HepG2 (cell line): ENCODE measurements around the gene PCNP. TPM values are rescaled to one million over a fixed set of nuclear protein-coding genes. Genes with fewer than 3 reads are reported as not detected.

ENCODE experiments used
- ATF1 ChIP-seq: IDR thresholded peaks from 2 replicates; pipeline ENCODE4 v1.6.1; 2016; ENCODE audit warnings: mild to moderate bottlenecking, control low read depth
- KLF12 ChIP-seq: sonication (generic); formaldehyde crosslinking; IDR thresholded peaks from 2 replicates; pipeline ENCODE4 v1.4.0; 2020; ENCODE audit warnings: missing genetic modification reagents, borderline replicate concordance
- LCORL ChIP-seq, 2 experiments: fragments of 450-650 bp in 1 of 2; sonication (generic) in 1 of 2; formaldehyde crosslinking in 1 of 2; IDR thresholded peaks; 2 replicates each; pipeline versions ENCODE4 v1.5.0 to v1.6.1; 2017 to 2020; ENCODE audit warnings: antibody characterized with exemption in 1 of 2, missing genetic modification reagents in 1 of 2
- ZNF383 ChIP-seq: sonication (generic); formaldehyde crosslinking; IDR thresholded peaks from 2 replicates; pipeline ENCODE4 v1.4.0; 2020; ENCODE audit warnings: missing genetic modification reagents, mild to moderate bottlenecking, borderline replicate concordance
- ZNF615 ChIP-seq: sonication (generic); formaldehyde crosslinking; IDR thresholded peaks from 2 replicates; pipeline ENCODE4 v1.5.0; 2020; ENCODE audit warnings: mild to moderate bottlenecking, missing genetic modification reagents, borderline replicate concordance
- ZNF776 ChIP-seq: sonication (generic); formaldehyde crosslinking; IDR thresholded peaks from 2 replicates; pipeline ENCODE4 v1.4.0; 2020; ENCODE audit warnings: mild to moderate bottlenecking, missing genetic modification reagents
- polyA plus RNA-seq, 8 experiments: library from polyadenylated mRNA; depleted of rRNA in 3 of 8; stranded (reverse) in 7 of 8; unstranded in 1 of 8; fragments of >200 nt; fragmentation: Illumina TruSeq in 4 of 8; extraction: Trizol in 4 of 8; gene quantifications; 2 replicates each; pipeline versions ENCODE4 v1.2.1 to v1.2.3, GENCODE V29; 2011 to 2016; ENCODE audit warnings: low read depth in 4 of 8, missing spikeins in 1 of 8, mixed read lengths in 1 of 8; ENCODE audit not compliant: insufficient read depth in 1 of 8
- total RNA-seq, 5 experiments: library from RNA; depleted of rRNA; stranded (reverse); fragments of >200 nt; fragmentation: Illumina TruSeq; extraction: Trizol; gene quantifications; 2 replicates each; pipeline ENCODE4 v1.2.3, GENCODE V29; 2016; ENCODE audit warnings: low read depth in 1 of 5
- TF ChIP-seq, protein P1 (sequence below): fragments of 450-650 bp; IDR thresholded peaks from 2 replicates; pipeline ENCODE4 v1.6.1; 2017
- TF ChIP-seq, protein P2 (sequence below): sonication (generic); formaldehyde crosslinking; IDR thresholded peaks from 2 replicates; pipeline ENCODE4 v1.8.0; 2023; ENCODE audit warnings: mild to moderate bottlenecking, missing genetic modification reagents
- TF ChIP-seq, protein P3 (sequence below), 2 experiments: sonication (generic) in 1 of 2; formaldehyde crosslinking in 1 of 2; IDR thresholded peaks; 2 replicates each; pipeline versions ENCODE4 v1.4.0 to v1.6.1; 2016 to 2020; ENCODE audit warnings: borderline replicate concordance in 1 of 2, low read depth in 1 of 2, mild to moderate bottlenecking in 1 of 2, missing genetic modification reagents in 1 of 2

The PCNP gene
- total and polyA plus RNA-seq, 2 of the 13 experiments (the other 11 are each of a cell fraction or from before 2014, with no cell fraction given), result 44.1 to 78.2 TPM

DNA sequence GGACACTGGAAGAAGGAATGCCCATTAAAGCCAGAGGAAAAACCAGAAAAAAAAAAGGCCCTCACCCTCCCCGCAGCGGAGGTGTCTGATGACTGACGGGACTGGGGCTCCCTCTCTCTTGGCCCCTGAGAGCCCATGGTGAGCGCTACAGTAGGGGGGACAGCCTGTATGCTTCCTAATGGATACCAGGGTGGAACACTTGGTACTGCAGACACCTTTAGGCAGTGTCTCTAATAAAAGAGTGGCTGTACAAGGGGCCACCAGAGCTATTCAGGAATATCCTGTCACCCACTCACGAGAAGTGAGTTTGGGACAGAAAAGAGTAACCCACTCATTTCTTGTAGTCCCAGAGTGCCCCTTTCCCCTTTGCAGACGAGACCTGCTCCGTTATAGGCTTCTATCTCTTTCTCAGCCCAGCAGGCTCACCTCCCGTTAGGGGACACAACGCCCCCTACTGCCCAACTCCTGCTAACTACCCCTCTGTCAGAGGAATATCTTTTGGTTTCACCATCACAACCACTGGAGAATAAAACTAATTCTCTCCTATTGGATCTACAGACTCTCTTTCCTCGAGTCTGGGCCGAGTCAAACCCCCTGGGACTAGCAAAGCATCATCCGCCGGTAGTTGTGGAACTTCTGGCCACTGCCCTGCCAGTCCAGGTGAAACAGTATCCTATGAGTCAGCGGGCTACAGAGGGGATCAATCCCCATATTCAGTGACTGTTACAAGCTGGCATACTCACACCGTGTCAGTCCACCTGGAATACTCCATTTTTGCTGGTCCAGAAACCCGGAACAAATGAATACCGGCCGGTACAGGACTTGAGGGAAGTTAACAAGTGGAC lies 62.2 kb downstream of the PCNP start (continued):
- TF ChIP-seq, protein P1, sequence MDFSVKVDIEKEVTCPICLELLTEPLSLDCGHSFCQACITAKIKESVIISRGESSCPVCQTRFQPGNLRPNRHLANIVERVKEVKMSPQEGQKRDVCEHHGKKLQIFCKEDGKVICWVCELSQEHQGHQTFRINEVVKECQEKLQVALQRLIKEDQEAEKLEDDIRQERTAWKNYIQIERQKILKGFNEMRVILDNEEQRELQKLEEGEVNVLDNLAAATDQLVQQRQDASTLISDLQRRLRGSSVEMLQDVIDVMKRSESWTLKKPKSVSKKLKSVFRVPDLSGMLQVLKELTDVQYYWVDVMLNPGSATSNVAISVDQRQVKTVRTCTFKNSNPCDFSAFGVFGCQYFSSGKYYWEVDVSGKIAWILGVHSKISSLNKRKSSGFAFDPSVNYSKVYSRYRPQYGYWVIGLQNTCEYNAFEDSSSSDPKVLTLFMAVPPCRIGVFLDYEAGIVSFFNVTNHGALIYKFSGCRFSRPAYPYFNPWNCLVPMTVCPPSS, result no peak
- TF ChIP-seq KLF12 (CRISPR knock-in tag), result no peak
- TF ChIP-seq, protein P2, sequence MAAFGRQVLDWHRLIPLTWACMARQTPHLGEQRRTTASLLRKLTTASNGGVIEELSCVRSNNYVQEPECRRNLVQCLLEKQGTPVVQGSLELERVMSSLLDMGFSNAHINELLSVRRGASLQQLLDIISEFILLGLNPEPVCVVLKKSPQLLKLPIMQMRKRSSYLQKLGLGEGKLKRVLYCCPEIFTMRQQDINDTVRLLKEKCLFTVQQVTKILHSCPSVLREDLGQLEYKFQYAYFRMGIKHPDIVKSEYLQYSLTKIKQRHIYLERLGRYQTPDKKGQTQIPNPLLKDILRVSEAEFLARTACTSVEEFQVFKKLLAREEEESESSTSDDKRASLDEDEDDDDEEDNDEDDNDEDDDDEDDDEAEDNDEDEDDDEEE (CRISPR knock-in tag), result no peak
- TF ChIP-seq ZNF776 (CRISPR knock-in tag), result no peak
- TF ChIP-seq, protein P3, sequence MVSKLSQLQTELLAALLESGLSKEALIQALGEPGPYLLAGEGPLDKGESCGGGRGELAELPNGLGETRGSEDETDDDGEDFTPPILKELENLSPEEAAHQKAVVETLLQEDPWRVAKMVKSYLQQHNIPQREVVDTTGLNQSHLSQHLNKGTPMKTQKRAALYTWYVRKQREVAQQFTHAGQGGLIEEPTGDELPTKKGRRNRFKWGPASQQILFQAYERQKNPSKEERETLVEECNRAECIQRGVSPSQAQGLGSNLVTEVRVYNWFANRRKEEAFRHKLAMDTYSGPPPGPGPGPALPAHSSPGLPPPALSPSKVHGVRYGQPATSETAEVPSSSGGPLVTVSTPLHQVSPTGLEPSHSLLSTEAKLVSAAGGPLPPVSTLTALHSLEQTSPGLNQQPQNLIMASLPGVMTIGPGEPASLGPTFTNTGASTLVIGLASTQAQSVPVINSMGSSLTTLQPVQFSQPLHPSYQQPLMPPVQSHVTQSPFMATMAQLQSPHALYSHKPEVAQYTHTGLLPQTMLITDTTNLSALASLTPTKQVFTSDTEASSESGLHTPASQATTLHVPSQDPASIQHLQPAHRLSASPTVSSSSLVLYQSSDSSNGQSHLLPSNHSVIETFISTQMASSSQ (IDR thresholded peaks at IDR 0.05; ENCODE audit: low read depth), result no peak
- TF ChIP-seq, protein P3 (CRISPR knock-in tag; IDR thresholded peaks at IDR 0.05; ENCODE audit: borderline replicate concordance), result no peak
- no peak for TF ChIP-seq ZNF615
- TF ChIP-seq LCORL (IDR thresholded peaks at IDR 0.05), result no peak
- TF ChIP-seq LCORL (CRISPR knock-in tag; IDR thresholded peaks at IDR 0.05), result peak; percentile 44; the same call in 1 of the 2 replicates
- no peak for TF ChIP-seq ATF1
- TF ChIP-seq ZNF383 (CRISPR knock-in tag), result no peak
